ENCODE data around the gene TMEM11. TPM values are rescaled to one million over a fixed set of nuclear protein-coding genes. Genes with fewer than 3 reads are reported as not detected.

Gene TMEM11
- total RNA-seq, 2 experiments from 2014 or later: 26.8 to 34.0 TPM

DNA sequence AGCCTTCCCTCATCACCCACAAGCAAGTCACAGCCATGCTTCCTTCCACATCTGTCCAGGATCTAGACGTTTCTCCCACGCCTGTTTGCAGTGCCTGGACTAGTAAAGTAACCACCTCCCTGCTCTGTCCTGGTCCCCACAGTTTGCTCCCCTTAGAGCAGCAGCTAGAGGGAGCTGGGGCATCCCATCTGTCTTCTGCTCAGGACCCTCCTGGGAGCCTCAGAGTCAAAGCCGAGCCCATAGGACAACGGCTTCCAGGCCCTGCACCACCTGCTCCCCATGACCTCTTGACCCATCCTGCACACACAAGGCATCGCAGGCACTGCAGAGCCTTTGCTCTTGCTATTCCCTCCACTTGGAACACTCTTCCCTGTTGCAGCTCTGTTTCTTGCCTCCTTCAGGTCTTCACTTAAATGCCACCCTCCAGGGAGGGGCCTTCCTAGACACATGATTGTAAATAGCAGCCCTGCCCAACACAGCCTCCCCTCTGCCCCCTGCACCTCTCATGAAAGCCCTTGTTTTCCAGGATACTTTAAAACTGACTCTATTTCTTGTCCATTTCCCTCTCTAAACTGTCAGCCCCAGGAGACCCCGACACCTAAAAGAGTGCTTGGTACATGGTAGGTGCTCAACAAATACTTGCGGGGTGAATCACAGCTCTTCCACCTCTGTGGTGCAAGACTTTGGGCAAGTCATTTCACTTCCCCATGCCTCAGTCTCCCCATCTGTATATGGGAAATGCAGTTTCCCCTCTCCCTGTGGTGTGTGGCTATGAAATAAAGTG is 36.2 kb upstream of the TMEM11 start:
- no peak overlapping the region for H3K4me2 ChIP-seq (ENCODE audit: low read length)
- H3K79me2 ChIP-seq (ENCODE audit: insufficient read depth, low read depth, low read length): no peaks in the 10 kb centered on the region
- H3K9me3 ChIP-seq (ENCODE audit: low read length): no peaks in the 10 kb centered on the region
- BruUV-seq (replicated peaks): no TSS peak
- H4K20me1 ChIP-seq (ENCODE audit: insufficient read depth, low read length): no peaks in the 10 kb centered on the region
- peak; percentile 31 for DNase-seq (ENCODE audit: low spot score)
- TF ChIP-seq EZH2phosphoT487 (IDR thresholded peaks at IDR 0.05; ENCODE audit: borderline replicate concordance, low read depth, low read length): no peak
- TF ChIP-seq, protein P1, sequence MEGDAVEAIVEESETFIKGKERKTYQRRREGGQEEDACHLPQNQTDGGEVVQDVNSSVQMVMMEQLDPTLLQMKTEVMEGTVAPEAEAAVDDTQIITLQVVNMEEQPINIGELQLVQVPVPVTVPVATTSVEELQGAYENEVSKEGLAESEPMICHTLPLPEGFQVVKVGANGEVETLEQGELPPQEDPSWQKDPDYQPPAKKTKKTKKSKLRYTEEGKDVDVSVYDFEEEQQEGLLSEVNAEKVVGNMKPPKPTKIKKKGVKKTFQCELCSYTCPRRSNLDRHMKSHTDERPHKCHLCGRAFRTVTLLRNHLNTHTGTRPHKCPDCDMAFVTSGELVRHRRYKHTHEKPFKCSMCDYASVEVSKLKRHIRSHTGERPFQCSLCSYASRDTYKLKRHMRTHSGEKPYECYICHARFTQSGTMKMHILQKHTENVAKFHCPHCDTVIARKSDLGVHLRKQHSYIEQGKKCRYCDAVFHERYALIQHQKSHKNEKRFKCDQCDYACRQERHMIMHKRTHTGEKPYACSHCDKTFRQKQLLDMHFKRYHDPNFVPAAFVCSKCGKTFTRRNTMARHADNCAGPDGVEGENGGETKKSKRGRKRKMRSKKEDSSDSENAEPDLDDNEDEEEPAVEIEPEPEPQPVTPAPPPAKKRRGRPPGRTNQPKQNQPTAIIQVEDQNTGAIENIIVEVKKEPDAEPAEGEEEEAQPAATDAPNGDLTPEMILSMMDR (conservative IDR thresholded peaks at IDR 0.05; ENCODE audit: low read length): 0 out of 2 replicates have a peak, but pooled peaks have one; percentile 37
- H3K36me3 ChIP-seq (ENCODE audit: insufficient read depth, low read length): no peaks in the 10 kb centered on the region
- intact Hi-C loops (cut with micrococcal nuclease; ENCODE audit: unreplicated experiment): no loop called here
- no peak overlapping the region for H2AFZ ChIP-seq (ENCODE audit: low read length)
- H3K9me2 ChIP-seq (ENCODE audit: insufficient read depth, low read length): no peaks in the 10 kb centered on the region
- H3K4me1 ChIP-seq (ENCODE audit: insufficient read depth, low read length, poor library complexity, severe bottlenecking): peaks cover 26% of the 10 kb centered on the region
- CTCF ChIA-PET (ENCODE audit: unreplicated experiment): no interaction called here
- no peak overlapping the region for H3K27ac ChIP-seq (ENCODE audit: low read depth, low read length, poor library complexity, severe bottlenecking)
- POLR2A ChIA-PET: interaction anchor here (0.6 kb wide), 1 partner anchor 215 kb away, joined by 5 read pairs; no protein-coding TSS in a partner anchor
- no peak overlapping the region for H3K4me3 ChIP-seq (ENCODE audit: low read depth, low read length, poor library complexity, severe bottlenecking)

DNA sequence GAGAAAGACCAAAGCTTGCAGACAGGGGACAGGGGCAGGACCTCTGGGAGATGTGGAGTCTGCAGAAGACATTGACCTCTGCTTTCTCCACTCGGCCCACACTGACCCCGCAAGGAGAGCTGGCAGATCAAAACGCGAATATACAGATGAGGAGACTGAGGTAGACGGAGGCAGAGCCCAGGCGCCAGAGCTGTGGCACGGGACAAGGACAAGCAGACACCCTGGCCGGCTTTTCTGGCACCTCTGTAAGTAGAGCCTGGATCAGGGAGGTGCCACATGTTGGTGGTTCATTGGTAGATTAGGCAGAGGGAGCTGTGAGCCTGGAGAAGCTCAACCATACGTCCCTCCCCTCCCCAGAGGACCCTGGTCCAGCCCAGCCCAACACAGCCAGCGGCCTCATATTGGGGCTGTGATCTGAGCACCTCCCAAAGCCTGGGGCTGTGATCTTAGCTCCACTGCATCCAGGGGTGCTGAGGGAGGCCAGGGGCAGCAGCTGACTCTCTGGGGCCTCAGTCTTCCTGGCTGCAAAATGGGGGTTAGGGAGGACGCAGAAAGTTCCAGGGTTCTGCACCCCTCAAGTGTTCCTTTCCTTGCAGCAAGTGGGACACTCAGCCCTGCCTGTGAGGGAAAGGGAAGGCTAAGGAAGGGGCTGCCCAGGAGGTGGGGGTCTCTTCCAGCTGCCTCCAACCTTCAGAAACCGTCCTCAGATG is 35.3 kb upstream of the TMEM11 start:
- TF ChIP-seq EZH2phosphoT487 (IDR thresholded peaks at IDR 0.05; ENCODE audit: borderline replicate concordance, low read depth, low read length): no peak
- TF ChIP-seq, protein P1 (conservative IDR thresholded peaks at IDR 0.05; ENCODE audit: low read length): no peak
- no peak overlapping the region for H2AFZ ChIP-seq (ENCODE audit: low read length)
- BruUV-seq (replicated peaks): no TSS peak
- no peak overlapping the region for H3K27ac ChIP-seq (ENCODE audit: low read depth, low read length, poor library complexity, severe bottlenecking)
- H3K36me3 ChIP-seq (ENCODE audit: insufficient read depth, low read length): no peaks in the 10 kb centered on the region
- peaks cover 27% of the 10 kb centered on the region for H3K4me1 ChIP-seq (ENCODE audit: insufficient read depth, low read length, poor library complexity, severe bottlenecking)
- CTCF ChIA-PET (ENCODE audit: unreplicated experiment): no interaction called here
- POLR2A ChIA-PET: interaction anchor here (0.6 kb wide), 1 partner anchor 214 kb away, joined by 5 read pairs; no protein-coding TSS in a partner anchor
- DNase-seq (ENCODE audit: low spot score): no peak
- no peak overlapping the region for H3K4me3 ChIP-seq (ENCODE audit: low read depth, low read length, poor library complexity, severe bottlenecking)
- no peak overlapping the region for H3K4me2 ChIP-seq (ENCODE audit: low read length)
- H3K9me3 ChIP-seq (ENCODE audit: low read length): no peaks in the 10 kb centered on the region
- no peaks in the 10 kb centered on the region for H3K79me2 ChIP-seq (ENCODE audit: insufficient read depth, low read depth, low read length)
- intact Hi-C loops (cut with micrococcal nuclease; ENCODE audit: unreplicated experiment): no loop called here
- H4K20me1 ChIP-seq (ENCODE audit: insufficient read depth, low read length): no peaks in the 10 kb centered on the region
- no peaks in the 10 kb centered on the region for H3K9me2 ChIP-seq (ENCODE audit: insufficient read depth, low read length)

DNA sequence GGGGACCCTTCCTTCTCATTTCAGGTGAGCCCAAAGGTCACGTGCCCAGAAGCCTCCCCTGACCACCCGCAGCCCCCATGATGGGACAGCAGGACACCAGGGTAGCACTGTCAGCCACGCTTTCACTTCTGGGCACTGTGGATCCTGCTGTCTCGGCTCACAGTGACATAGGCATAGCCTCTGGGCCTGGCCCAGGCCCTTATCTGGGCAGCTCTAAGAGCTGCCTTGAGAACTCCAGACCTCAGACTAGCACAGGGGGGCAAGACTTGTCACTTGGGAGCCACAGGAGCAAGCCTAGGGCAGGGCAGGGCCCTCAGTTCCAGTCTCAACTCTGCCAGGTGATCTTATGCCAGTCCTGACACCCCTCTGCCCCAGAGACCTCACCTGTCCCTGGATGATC is 34.5 kb upstream of the TMEM11 start:
- Histone ChIP-seq H3K36me3 (ENCODE audit: insufficient read depth, low read length) (no peaks in the 10 kb centered on the region), H3K27ac (ENCODE audit: low read depth, low read length, poor library complexity, severe bottlenecking) (no peak overlapping the region), H3K4me1 (ENCODE audit: insufficient read depth, low read length, poor library complexity, severe bottlenecking) (peaks cover 20% of the 10 kb centered on the region), H2AFZ (ENCODE audit: low read length) (no peak overlapping the region), H3K9me2 (ENCODE audit: insufficient read depth, low read length) (no peaks in the 10 kb centered on the region), H3K79me2 (ENCODE audit: insufficient read depth, low read depth, low read length) (no peaks in the 10 kb centered on the region), H3K4me3 (ENCODE audit: low read depth, low read length, poor library complexity, severe bottlenecking) (no peak overlapping the region), H4K20me1 (ENCODE audit: insufficient read depth, low read length) (no peaks in the 10 kb centered on the region), H3K4me2 (ENCODE audit: low read length) (no peak overlapping the region), H3K9me3 (ENCODE audit: low read length) (no peaks in the 10 kb centered on the region)
- POLR2A ChIA-PET: no interaction called here
- CTCF ChIA-PET (ENCODE audit: unreplicated experiment): no interaction called here
- no TSS peak for BruUV-seq (replicated peaks)
- intact Hi-C loops (cut with micrococcal nuclease; ENCODE audit: unreplicated experiment): no loop called here
- no peak for DNase-seq (ENCODE audit: low spot score)
- no peak for TF ChIP-seq EZH2phosphoT487 (IDR thresholded peaks at IDR 0.05; ENCODE audit: borderline replicate concordance, low read depth, low read length)
- TF ChIP-seq, protein P1 (conservative IDR thresholded peaks at IDR 0.05; ENCODE audit: low read length): no peak
